K562 (cell line): ENCODE data around the gene STX2. TPM values are rescaled to one million over a fixed set of nuclear protein-coding genes. Genes with fewer than 3 reads are reported as not detected.

Experiments used
- CBX2 ChIP-seq: fragments of 200-600 bp; sonication (generic); IDR thresholded peaks from one replicate; pipeline ENCODE4 v1.6.1; 2012; ENCODE audit warnings: mild to moderate bottlenecking, low read length, inconsistent platforms; ENCODE audit not compliant: insufficient read depth, poor library complexity, severe bottlenecking
- CXXC5 ChIP-seq: fragments of 250-450 bp; sonication (Bioruptor Pico); IDR thresholded peaks from 2 replicates; pipeline ENCODE4 v1.8.0; 2022; ENCODE audit warnings: inconsistent platforms, mild to moderate bottlenecking, moderate library complexity
- DIDO1 ChIP-seq: fragments of 450-650 bp; IDR thresholded peaks from 2 replicates; pipeline ENCODE4 v1.6.1; 2016; ENCODE audit warnings: low read depth, missing biosample characterization, missing genetic modification characterization
- DPF2 ChIP-seq: fragments of 450-650 bp; IDR thresholded peaks from 2 replicates; pipeline ENCODE4 v1.6.1; 2016
- ELK3 ChIP-seq: fragments of 450-650 bp; formaldehyde crosslinking; IDR thresholded peaks from 2 replicates; pipeline ENCODE4 v1.4.0; 2020; ENCODE audit warnings: mild to moderate bottlenecking
- KDM2B ChIP-seq: fragments of 250-450 bp; sonication (Bioruptor Pico); IDR thresholded peaks from 2 replicates; pipeline ENCODE4 v1.8.0; 2021; ENCODE audit warnings: mild to moderate bottlenecking, moderate library complexity
- KLF1 ChIP-seq: fragments of 450-650 bp; IDR thresholded peaks from 2 replicates; pipeline ENCODE4 v1.6.1; 2016; ENCODE audit warnings: missing genetic modification characterization, missing compliant biosample characterization
- MBD2 ChIP-seq: sonication (generic); IDR thresholded peaks from 2 replicates; pipeline ENCODE4 v1.6.1; 2016; ENCODE audit warnings: low read depth, borderline replicate concordance
- MTA1 ChIP-seq: fragments of 450-650 bp; IDR thresholded peaks from 2 replicates; pipeline ENCODE4 v1.6.1; 2017; ENCODE audit warnings: borderline replicate concordance
- MTA3 ChIP-seq: fragments of 450-650 bp; formaldehyde crosslinking; IDR thresholded peaks from 2 replicates; pipeline ENCODE4 v1.6.1; 2017; ENCODE audit warnings: mild to moderate bottlenecking, borderline replicate concordance
- MTF1 ChIP-seq: fragments of 250-450 bp; sonication (Bioruptor Pico); IDR thresholded peaks from 2 replicates; pipeline ENCODE4 v1.9.0; 2021; ENCODE audit warnings: moderate library complexity, mild to moderate bottlenecking, inconsistent platforms, borderline replicate concordance
- RBFOX2 ChIP-seq: fragments of 200-400 bp; formaldehyde crosslinking; IDR thresholded peaks from 2 replicates; pipeline ENCODE4 v1.6.1; 2017; ENCODE audit warnings: low read depth, mild to moderate bottlenecking, low read length, moderate library complexity
- SOX6 ChIP-seq: fragments of 450-650 bp; IDR thresholded peaks from 2 replicates; pipeline ENCODE4 v1.6.1; 2014; ENCODE audit warnings: mild to moderate bottlenecking
- SRF ChIP-seq, 2 experiments: fragments of 250-450, 450-650 bp in 1 of 2; sonication (Bioruptor Pico) in 1 of 2; sonication (generic) in 1 of 2; formaldehyde crosslinking; IDR thresholded peaks; 2 replicates each; pipeline versions ENCODE4 v1.5.0 to v1.5.1; 2020 to 2022; ENCODE audit warnings: mild to moderate bottlenecking in 1 of 2, missing genetic modification reagents in 1 of 2
- SRSF1 ChIP-seq: fragments of 200-400 bp; formaldehyde crosslinking; IDR thresholded peaks from 2 replicates; pipeline ENCODE4 v1.6.1; 2017; ENCODE audit warnings: mild to moderate bottlenecking, low read depth, low read length, moderate library complexity
- SRSF9 ChIP-seq: fragments of 200-400 bp; formaldehyde crosslinking; IDR thresholded peaks from 2 replicates; pipeline ENCODE4 v1.6.1; 2017; ENCODE audit warnings: low read depth, low read length, borderline replicate concordance
- SUPT5H ChIP-seq: fragments of 450-650 bp; IDR thresholded peaks from 2 replicates; pipeline ENCODE4 v1.6.1; 2016
- ZBED1 ChIP-seq: IDR thresholded peaks from 2 replicates; pipeline ENCODE4 v1.6.1; 2014
- ZBTB2 ChIP-seq: fragments of 450-650 bp; IDR thresholded peaks from 2 replicates; pipeline ENCODE4 v1.6.1; 2016; ENCODE audit warnings: antibody characterized with exemption
- ZNF253 ChIP-seq: fragments of 250-450 bp; sonication (Bioruptor Pico); conservative IDR thresholded peaks from 2 replicates; pipeline ENCODE4 v1.6.1; 2021; ENCODE audit warnings: mild to moderate bottlenecking
- ZNF551 ChIP-seq: fragments of 250-450 bp; sonication (Bioruptor Pico); IDR thresholded peaks from 2 replicates; pipeline ENCODE4 v1.5.0; 2021; ENCODE audit warnings: mild to moderate bottlenecking, moderate library complexity
- ZNF57 ChIP-seq: fragments of 450-650 bp; formaldehyde crosslinking; IDR thresholded peaks from 2 replicates; pipeline ENCODE4 v1.4.0; 2020; ENCODE audit warnings: mild to moderate bottlenecking, moderate library complexity
- ZNF830 ChIP-seq: fragments of 250-450 bp; sonication (Bioruptor Pico); IDR thresholded peaks from 2 replicates; pipeline ENCODE4 v1.5.0; 2021; ENCODE audit warnings: mild to moderate bottlenecking
- polyA plus RNA-seq, 8 experiments: library from polyadenylated mRNA; depleted of rRNA in 4 of 8; stranded (reverse) in 5 of 8; unstranded in 3 of 8; fragments of >200 nt; fragmentation: Nextera tagmentation in 2 of 8; fragmentation: Illumina TruSeq in 1 of 8; extraction: Ambion mirVana in 2 of 8; extraction: Trizol in 1 of 8; gene quantifications; 2 replicates each; pipeline versions ENCODE4 v1.2.1 to v1.2.3, GENCODE V29; 2011 to 2014; ENCODE audit warnings: inconsistent platforms in 1 of 8, missing spikeins in 1 of 8
- total RNA-seq, 7 experiments: library from RNA; depleted of rRNA in 6 of 7; stranded (reverse); fragments of >200 nt in 6 of 7; fragmentation: Illumina TruSeq in 2 of 7; extraction: Trizol in 2 of 7; gene quantifications; 2 replicates each; pipeline versions ENCODE4 v1.2.1 to v1.2.3, GENCODE V29; 2011 to 2021; ENCODE audit warnings: low replicate concordance in 1 of 7

The STX2 gene
- total and polyA plus RNA-seq, 9 of the 15 experiments (the other 6 are each of a cell fraction or from before 2014, with no cell fraction given) = 22.2 to 54.6 (median 30.8) TPM

DNA sequence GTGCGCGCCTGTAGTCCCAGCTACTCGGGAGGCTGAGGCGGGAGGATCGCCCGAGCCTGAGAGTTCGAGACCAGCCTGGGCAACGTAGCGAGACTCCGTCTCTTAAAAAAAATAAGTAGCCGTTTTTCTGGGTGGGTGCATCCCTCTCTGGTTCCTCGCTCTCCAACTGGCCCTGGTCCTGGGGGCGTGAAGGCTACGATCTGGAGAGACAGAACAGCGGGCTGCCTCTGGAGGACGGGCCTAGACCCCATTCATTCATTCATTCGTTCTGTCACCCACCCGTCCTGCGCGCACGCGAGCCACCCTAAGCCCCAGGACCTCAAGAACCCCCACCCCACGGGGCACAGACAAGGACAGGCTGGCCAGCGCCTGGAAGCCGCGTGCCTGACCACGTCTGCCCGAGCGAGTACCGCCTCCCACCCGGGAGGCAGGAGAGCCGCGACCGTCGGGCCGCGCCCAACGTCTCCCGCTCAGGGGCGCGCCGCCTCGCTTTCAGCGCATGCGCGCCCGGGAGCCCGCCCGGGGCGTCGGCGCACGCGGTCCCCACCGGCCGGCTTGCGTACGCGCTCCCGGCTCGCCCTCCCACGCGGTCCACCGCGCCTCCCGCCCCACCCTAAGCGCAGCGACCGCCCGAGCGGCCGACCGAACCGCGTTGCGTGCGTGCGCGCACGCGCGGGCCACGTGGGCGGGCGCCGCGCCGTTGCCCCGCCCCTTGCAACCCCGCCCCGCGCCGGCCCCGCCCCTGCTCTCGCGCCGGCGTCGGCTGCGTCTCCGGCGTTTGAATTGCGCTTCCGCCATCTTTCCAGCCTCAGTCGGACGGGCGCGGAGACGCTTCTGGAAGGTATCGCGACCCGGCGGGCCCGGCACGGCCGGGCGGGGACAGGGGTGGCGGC lies 32.5 kb upstream of the STX2 start, which contains the start of gene RAN (continued):
- peak; percentile 90 for TF ChIP-seq RBFOX2
- no peak for TF ChIP-seq DIDO1 (tag)
- no peak for TF ChIP-seq ZNF57 (CRISPR knock-in tag)
- no peak for TF ChIP-seq ZNF551
- TF ChIP-seq KDM2B (CRISPR knock-in tag) = no peak
- 0 out of 2 replicates have a peak, but pooled peaks have one; percentile 46 for TF ChIP-seq MTA3
- TF ChIP-seq SRSF1 = no peak
- TF ChIP-seq SOX6 = no peak
- TF ChIP-seq MTA1 = no peak
- TF ChIP-seq SRSF9 = no peak
- no peak for TF ChIP-seq ELK3 (CRISPR knock-in tag)
- TF ChIP-seq DPF2 = peak; percentile 38; the same call in 1 of the 2 replicates
- peak; percentile 55; the same call in 1 of the 2 replicates for TF ChIP-seq ZNF830 (CRISPR knock-in tag)
- no peak for TF ChIP-seq ZNF253 (CRISPR knock-in tag)
- no peak for TF ChIP-seq CBX2
- TF ChIP-seq SUPT5H = peak; percentile 89
- TF ChIP-seq ZBTB2 = 0 out of 2 replicates have a peak, but pooled peaks have one; percentile 24
- TF ChIP-seq SRF (CRISPR knock-in tag; IDR thresholded peaks at IDR 0.05) = no peak; a peak in 1 of 4 replicates
- TF ChIP-seq MTF1 = no peak
- peak; percentile 67 for TF ChIP-seq KLF1 (tag)
- no peak; the same call in 1 of the 2 replicates for TF ChIP-seq MBD2
- TF ChIP-seq CXXC5 (CRISPR knock-in tag) = peak; percentile 94
- peak; percentile 68; the same call in 1 of the 2 replicates for TF ChIP-seq ZBED1
